ENCODE data around the gene TMSB10.

Gene TMSB10

DNA sequence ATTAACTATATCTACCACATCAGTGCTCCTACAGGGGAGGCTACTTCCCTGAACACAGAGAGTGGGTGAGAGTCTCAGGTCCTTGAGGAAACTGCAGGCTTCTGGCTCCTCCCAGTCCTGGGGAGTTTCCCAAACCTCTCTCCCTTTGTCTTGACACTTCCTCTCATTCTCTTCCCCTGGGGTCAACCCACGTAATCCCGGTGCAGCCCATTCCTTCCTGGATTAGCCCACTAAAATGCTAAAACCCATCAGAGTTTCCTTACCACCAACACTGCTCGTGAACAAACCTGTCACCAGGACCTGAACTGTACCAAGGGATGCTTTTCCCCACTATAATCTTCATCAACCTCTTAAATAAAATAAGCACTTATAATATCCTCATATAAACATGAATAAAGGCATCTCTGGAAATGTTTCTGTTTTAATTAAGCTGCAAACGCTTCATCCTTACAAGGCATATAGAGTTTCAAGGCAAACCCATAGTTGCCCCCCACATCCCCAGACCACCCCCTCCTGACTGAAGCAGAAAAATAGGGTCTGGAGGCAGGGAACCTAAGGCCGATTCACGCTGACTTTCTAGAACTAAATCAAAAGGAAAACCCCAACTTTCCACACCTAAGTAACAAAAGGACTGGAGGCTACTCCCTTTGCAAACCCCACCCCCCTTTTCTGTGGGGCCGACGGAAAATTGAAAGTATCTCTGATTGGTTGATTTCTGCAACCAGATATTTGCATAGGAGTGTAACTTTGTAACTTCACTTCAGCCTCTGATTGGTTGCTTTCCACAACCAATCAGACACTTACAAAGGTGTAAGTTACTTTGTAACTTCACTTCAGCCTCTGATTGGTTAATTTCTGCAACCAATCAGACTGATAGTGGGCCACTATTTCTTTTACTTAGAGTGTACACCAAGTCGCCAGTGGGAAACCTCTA is 19.0 kb downstream of the TMSB10 start (continued):
- TF ChIP-seq, protein P1, sequence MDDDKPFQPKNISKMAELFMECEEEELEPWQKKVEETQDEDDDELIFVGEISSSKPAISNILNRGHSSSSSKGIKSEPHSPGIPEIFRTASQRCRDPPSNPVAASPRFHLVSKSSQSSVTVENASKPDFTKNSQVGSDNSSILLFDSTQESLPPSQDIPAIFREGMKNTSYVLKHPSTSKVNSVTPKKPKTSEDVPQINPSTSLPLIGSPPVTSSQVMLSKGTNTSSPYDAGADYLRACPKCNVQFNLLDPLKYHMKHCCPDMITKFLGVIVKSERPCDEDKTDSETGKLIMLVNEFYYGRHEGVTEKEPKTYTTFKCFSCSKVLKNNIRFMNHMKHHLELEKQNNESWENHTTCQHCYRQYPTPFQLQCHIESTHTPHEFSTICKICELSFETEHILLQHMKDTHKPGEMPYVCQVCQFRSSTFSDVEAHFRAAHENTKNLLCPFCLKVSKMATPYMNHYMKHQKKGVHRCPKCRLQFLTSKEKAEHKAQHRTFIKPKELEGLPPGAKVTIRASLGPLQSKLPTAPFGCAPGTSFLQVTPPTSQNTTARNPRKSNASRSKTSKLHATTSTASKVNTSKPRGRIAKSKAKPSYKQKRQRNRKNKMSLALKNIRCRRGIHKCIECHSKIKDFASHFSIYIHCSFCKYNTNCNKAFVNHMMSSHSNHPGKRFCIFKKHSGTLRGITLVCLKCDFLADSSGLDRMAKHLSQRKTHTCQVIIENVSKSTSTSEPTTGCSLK (tag by site-specific recombination; IDR thresholded peaks at IDR 0.05), result no peak
- TF ChIP-seq ZNF791 (tag by site-specific recombination; IDR thresholded peaks at IDR 0.05) (no peak), SP2 (tag by site-specific recombination; IDR thresholded peaks at IDR 0.05) (peak; percentile 47), KLF16 (tag by site-specific recombination; IDR thresholded peaks at IDR 0.05) (no peak), ZNF555 (tag by site-specific recombination; conservative IDR thresholded peaks at IDR 0.05) (no peak)
- TF ChIP-seq, protein P2, sequence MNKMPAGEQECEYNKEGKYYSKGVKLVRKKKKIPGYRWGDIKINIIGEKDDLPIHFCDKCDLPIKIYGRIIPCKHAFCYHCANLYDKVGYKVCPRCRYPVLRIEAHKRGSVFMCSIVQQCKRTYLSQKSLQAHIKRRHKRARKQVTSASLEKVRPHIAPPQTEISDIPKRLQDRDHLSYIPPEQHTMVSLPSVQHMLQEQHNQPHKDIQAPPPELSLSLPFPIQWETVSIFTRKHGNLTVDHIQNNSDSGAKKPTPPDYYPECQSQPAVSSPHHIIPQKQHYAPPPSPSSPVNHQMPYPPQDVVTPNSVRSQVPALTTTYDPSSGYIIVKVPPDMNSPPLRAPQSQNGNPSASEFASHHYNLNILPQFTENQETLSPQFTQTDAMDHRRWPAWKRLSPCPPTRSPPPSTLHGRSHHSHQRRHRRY (tag by site-specific recombination; IDR thresholded peaks at IDR 0.05), result no peak
- TF ChIP-seq, protein P3, sequence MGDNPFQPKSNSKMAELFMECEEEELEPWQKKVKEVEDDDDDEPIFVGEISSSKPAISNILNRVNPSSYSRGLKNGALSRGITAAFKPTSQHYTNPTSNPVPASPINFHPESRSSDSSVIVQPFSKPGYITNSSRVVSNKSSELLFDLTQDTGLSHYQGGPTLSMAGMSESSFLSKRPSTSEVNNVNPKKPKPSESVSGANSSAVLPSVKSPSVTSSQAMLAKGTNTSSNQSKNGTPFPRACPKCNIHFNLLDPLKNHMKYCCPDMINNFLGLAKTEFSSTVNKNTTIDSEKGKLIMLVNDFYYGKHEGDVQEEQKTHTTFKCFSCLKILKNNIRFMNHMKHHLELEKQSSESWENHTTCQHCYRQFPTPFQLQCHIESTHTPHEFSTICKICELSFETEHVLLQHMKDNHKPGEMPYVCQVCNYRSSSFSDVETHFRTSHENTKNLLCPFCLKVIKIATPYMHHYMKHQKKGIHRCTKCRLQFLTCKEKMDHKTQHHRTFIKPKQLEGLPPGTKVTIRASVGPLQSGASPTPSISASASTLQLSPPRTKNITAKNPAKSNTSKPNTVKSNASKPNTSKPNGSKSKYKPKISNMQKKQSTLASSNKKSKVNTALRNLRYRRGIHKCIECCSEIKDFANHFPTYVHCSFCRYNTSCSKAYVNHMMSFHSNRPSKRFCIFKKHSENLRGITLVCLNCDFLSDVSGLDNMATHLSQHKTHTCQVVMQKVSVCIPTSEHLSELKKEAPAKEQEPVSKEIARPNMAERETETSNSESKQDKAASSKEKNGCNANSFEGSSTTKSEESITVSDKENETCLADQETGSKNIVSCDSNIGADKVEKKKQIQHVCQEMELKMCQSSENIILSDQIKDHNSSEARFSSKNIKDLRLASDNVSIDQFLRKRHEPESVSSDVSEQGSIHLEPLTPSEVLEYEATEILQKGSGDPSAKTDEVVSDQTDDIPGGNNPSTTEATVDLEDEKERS (tag by site-specific recombination; IDR thresholded peaks at IDR 0.05), result no peak

DNA sequence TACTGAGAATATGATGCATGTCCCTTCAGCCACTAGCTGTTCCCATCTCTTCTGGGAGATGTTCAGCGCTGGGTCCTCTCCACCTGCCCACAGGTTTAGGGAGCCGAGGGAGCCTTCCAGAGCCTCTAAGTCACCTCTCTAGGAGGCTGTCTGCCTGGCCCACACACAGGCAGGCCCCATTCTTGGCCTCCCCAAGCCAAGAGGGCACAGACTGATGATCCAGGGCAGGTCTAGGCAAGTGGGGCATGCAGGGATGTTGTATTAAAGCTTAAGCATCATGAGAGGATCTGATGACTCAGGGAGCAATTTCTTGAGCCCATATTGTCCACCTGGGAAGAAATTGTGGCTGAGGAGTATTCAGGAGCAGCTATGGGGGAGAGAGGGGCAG is 19.9 kb downstream of the TMSB10 start:
- ChIA-PET POLR2A (interaction anchor here (0.8 to 3.1 kb wide), 9 partner anchors 11 to 466 kb away, joined by 3 to 38 read pairs (median 3); partner anchors contain the start of genes KCMF1, SUCLG1 and TMSB10), CTCF (interaction anchor here (0.5 to 2.6 kb wide), 71 partner anchors 8 to 434 kb away, joined by 3 to 28 read pairs (median 5); partner anchors contain the start of genes TCF7L1, TMSB10 and TRABD2A)
- H3K36me3 ChIP-seq (ENCODE audit: control insufficient read depth in 2 of 2, insufficient read depth in 1 of 2, low read length in 2 of 2), result no peaks in the 10 kb centered on the region; a peak in 1 of 3 replicates
- no peaks in the 10 kb centered on the region for H3K9me3 ChIP-seq (ENCODE audit: control insufficient read depth, insufficient read depth, low read depth, low read length)
- H3K27ac ChIP-seq (ENCODE audit: extremely low read depth, low read depth, low read length), result no peak overlapping the region
- H3K4me3 ChIP-seq (ENCODE audit: low read depth, low read length), result no peak overlapping the region
- H3K4me1 ChIP-seq (ENCODE audit: control insufficient read depth, insufficient read depth, low read length), result no peaks in the 10 kb centered on the region; the same call in 1 of the 2 replicates
- TF ChIP-seq, protein P4, sequence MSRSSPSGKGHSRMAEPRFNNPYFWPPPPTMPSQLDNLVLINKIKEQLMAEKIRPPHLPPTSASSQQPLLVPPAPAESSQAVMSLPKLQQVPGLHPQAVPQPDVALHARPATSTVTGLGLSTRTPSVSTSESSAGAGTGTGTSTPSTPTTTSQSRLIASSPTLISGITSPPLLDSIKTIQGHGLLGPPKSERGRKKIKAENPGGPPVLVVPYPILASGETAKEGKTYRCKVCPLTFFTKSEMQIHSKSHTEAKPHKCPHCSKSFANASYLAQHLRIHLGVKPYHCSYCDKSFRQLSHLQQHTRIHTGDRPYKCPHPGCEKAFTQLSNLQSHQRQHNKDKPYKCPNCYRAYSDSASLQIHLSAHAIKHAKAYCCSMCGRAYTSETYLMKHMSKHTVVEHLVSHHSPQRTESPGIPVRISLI (tag by site-specific recombination; IDR thresholded peaks at IDR 0.05), result no peak
- TF ChIP-seq ZFP41 (tag by site-specific recombination; IDR thresholded peaks at IDR 0.05; ENCODE audit: borderline replicate concordance), result no peak
- no peak for TF ChIP-seq ZNF366 (tag by site-specific recombination; conservative IDR thresholded peaks at IDR 0.05)
- TF ChIP-seq, protein P5, sequence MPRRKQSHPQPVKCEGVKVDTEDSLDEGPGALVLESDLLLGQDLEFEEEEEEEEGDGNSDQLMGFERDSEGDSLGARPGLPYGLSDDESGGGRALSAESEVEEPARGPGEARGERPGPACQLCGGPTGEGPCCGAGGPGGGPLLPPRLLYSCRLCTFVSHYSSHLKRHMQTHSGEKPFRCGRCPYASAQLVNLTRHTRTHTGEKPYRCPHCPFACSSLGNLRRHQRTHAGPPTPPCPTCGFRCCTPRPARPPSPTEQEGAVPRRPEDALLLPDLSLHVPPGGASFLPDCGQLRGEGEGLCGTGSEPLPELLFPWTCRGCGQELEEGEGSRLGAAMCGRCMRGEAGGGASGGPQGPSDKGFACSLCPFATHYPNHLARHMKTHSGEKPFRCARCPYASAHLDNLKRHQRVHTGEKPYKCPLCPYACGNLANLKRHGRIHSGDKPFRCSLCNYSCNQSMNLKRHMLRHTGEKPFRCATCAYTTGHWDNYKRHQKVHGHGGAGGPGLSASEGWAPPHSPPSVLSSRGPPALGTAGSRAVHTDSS (tag by site-specific recombination; IDR thresholded peaks at IDR 0.05), result no peak
- TF ChIP-seq, protein P6, sequence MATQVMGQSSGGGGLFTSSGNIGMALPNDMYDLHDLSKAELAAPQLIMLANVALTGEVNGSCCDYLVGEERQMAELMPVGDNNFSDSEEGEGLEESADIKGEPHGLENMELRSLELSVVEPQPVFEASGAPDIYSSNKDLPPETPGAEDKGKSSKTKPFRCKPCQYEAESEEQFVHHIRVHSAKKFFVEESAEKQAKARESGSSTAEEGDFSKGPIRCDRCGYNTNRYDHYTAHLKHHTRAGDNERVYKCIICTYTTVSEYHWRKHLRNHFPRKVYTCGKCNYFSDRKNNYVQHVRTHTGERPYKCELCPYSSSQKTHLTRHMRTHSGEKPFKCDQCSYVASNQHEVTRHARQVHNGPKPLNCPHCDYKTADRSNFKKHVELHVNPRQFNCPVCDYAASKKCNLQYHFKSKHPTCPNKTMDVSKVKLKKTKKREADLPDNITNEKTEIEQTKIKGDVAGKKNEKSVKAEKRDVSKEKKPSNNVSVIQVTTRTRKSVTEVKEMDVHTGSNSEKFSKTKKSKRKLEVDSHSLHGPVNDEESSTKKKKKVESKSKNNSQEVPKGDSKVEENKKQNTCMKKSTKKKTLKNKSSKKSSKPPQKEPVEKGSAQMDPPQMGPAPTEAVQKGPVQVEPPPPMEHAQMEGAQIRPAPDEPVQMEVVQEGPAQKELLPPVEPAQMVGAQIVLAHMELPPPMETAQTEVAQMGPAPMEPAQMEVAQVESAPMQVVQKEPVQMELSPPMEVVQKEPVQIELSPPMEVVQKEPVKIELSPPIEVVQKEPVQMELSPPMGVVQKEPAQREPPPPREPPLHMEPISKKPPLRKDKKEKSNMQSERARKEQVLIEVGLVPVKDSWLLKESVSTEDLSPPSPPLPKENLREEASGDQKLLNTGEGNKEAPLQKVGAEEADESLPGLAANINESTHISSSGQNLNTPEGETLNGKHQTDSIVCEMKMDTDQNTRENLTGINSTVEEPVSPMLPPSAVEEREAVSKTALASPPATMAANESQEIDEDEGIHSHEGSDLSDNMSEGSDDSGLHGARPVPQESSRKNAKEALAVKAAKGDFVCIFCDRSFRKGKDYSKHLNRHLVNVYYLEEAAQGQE (tag by site-specific recombination; IDR thresholded peaks at IDR 0.05), result no peak
- no peak for TF ChIP-seq ZNF394 (tag by site-specific recombination; IDR thresholded peaks at IDR 0.05; ENCODE audit: borderline replicate concordance)
- TF ChIP-seq ZSCAN16 (tag by site-specific recombination; IDR thresholded peaks at IDR 0.05), result no peak
- TF ChIP-seq HOXD13 (CRISPR knock-in tag; IDR thresholded peaks at IDR 0.05; ENCODE audit: borderline replicate concordance), result no peak
- TF ChIP-seq YY2 (tag by site-specific recombination; IDR thresholded peaks at IDR 0.05), result no peak
- no peak for TF ChIP-seq TRIM28 (IDR thresholded peaks at IDR 0.05; ENCODE audit: borderline replicate concordance, low read length)
- TF ChIP-seq ZNF610 (tag by site-specific recombination; IDR thresholded peaks at IDR 0.05; ENCODE audit: borderline replicate concordance), result no peak
- TF ChIP-seq SETDB1 (IDR thresholded peaks at IDR 0.05; ENCODE audit: insufficient read length, low read length), result no peak
- TF ChIP-seq ZBTB8A (tag by site-specific recombination; IDR thresholded peaks at IDR 0.05), result no peak
- TF ChIP-seq ZNF623 (tag by site-specific recombination; IDR thresholded peaks at IDR 0.05), result no peak
- no peak for TF ChIP-seq ZNF785 (tag by site-specific recombination; IDR thresholded peaks at IDR 0.05)
- no peak for TF ChIP-seq WT1 (tag by site-specific recombination; IDR thresholded peaks at IDR 0.05)

Data from HEK293 (cell line).